CD4-positive, CD25-positive, alpha-beta regulatory T cell (primary cell): ENCODE results near the gene PHYHIPL. TPM values are rescaled to one million over a fixed set of nuclear protein-coding genes. Genes with fewer than 3 reads are reported as not detected.
"Not testable (repeated sequence)": the region's sequence is repeated elsewhere in the genome, so short reads cannot be mapped to it uniquely, and the experiment has no call there.

ENCODE experiments used
- ATAC-seq, 2 donors: fragments of 150-1000 bp; cut with Tn5 transposase; one replicate each; pipeline ENCODE4 v1.10.0; 2021; ENCODE audit warnings: low read depth in 2 of 2, moderate number of reproducible peaks in 2 of 2, moderate library complexity in 1 of 2
- DNase-seq, 3 donors: peaks; one replicate each; pipeline versions ENCODE4 v3.0.0 to v3.0.0-alpha.2; 2012 to 2022; ENCODE audit warnings: mixed read lengths in 1 of 3
- H3K27ac ChIP-seq: one replicate; pipeline ENCODE4 v1.7.0; 2013; ENCODE audit warnings: mild to moderate bottlenecking, low read length; ENCODE audit not compliant: insufficient read depth, poor library complexity, severe bottlenecking
- H3K27me3 ChIP-seq: one replicate; pipeline ENCODE4 v1.7.0; 2013; ENCODE audit warnings: low read length; ENCODE audit not compliant: control insufficient read depth, insufficient read depth
- H3K36me3 ChIP-seq: one replicate; pipeline ENCODE4 v1.7.0; 2013; ENCODE audit warnings: mild to moderate bottlenecking, low read length, moderate library complexity; ENCODE audit not compliant: control insufficient read depth, insufficient read depth
- H3K4me1 ChIP-seq: 2 replicates; pipeline ENCODE4 v1.7.0; 2013; ENCODE audit warnings: mild to moderate bottlenecking, low read length; ENCODE audit not compliant: insufficient read depth, control insufficient read depth, poor library complexity, severe bottlenecking
- H3K4me3 ChIP-seq: one replicate; pipeline ENCODE4 v1.7.0; 2013; ENCODE audit warnings: low read depth, mild to moderate bottlenecking, low read length, moderate library complexity
- H3K9me3 ChIP-seq, 2 experiments: 1 replicate in 1 of 2; 2 replicates in 1 of 2; pipeline ENCODE4 v1.7.0; 2013; ENCODE audit warnings: low read length in 2 of 2, mild to moderate bottlenecking in 1 of 2, moderate library complexity in 1 of 2; ENCODE audit not compliant: control insufficient read depth in 2 of 2
- H3K27ac Mint-ChIP-seq, 3 donors: one replicate each; pipeline ENCODE4 v1.8.0; 2020 to 2022; ENCODE audit warnings: mild to moderate bottlenecking in 3 of 3, mixed read lengths in 3 of 3, moderate library complexity in 2 of 3
- H3K27me3 Mint-ChIP-seq: one replicate; pipeline ENCODE4 v1.8.0; 2022; ENCODE audit warnings: mild to moderate bottlenecking, mixed read lengths
- H3K36me3 Mint-ChIP-seq: one replicate; pipeline ENCODE4 v1.8.0; 2020; ENCODE audit warnings: mixed read lengths
- H3K4me1 Mint-ChIP-seq, 4 donors: one replicate each; pipeline ENCODE4 v1.8.0; 2020 to 2022; ENCODE audit warnings: mixed read lengths in 4 of 4, mild to moderate bottlenecking in 1 of 4
- H3K4me3 Mint-ChIP-seq, 4 donors: one replicate each; pipeline ENCODE4 v1.8.0; 2020 to 2022; ENCODE audit warnings: mild to moderate bottlenecking in 4 of 4, mixed read lengths in 4 of 4, moderate library complexity in 3 of 4
- H3K9me3 Mint-ChIP-seq, 7 donors: one replicate each; pipeline ENCODE4 v1.8.0; 2020 to 2022; ENCODE audit warnings: mixed read lengths in 7 of 7, mild to moderate bottlenecking in 3 of 7, moderate library complexity in 2 of 7
- polyA plus RNA-seq, 4 donors: library from polyadenylated mRNA; unstranded; fragments of 300-500 nt; fragmentation: Illumina TruSeq; gene quantifications; one replicate each; pipeline ENCODE4 v1.2.3, GENCODE V29; 2021
- total RNA-seq: library from RNA; stranded (reverse); gene quantifications from one replicate; pipeline ENCODE4 v1.2.3, GENCODE V29; 2022

The PHYHIPL gene
- total and polyA plus RNA-seq, 5 donors from 2014 or later = not detected

- H3K9me3 Mint-ChIP-seq = peaks cover 0 to 9% (median 2%) of the 10 kb centered on the region in 7 donors
- H3K4me3 Mint-ChIP-seq = no peak overlapping the region
- no peak overlapping the region for H3K27ac Mint-ChIP-seq
Measured at GRCh38 chr10:59206204-59206720, 29.8 kb downstream of the PHYHIPL start.

GRCh38 chr10:59212301-59212798 is 35.9 kb downstream of the PHYHIPL start:
- H3K4me1 Mint-ChIP-seq = no peaks in the 10 kb centered on the region
- H3K4me1 ChIP-seq = no peaks in the 10 kb centered on the region
- no peak overlapping the region for H3K27ac Mint-ChIP-seq
- H3K9me3 ChIP-seq = no peaks in the 10 kb centered on the region
- DNase-seq (no peak), ATAC-seq (no peak)
- peaks cover 0 to 8% (median 1%) of the 10 kb centered on the region in 7 donors for H3K9me3 Mint-ChIP-seq
- no peak overlapping the region for H3K4me3 Mint-ChIP-seq
- H3K27me3 Mint-ChIP-seq = no peaks in the 10 kb centered on the region
- no peaks in the 10 kb centered on the region for H3K36me3 ChIP-seq
- H3K4me3 ChIP-seq = no peak overlapping the region
- H3K36me3 Mint-ChIP-seq = no peaks in the 10 kb centered on the region
- H3K27me3 ChIP-seq = no peaks in the 10 kb centered on the region
- H3K27ac ChIP-seq = no peak overlapping the region

More at GRCh38 chr10:59206204-59206720, 29.8 kb downstream of the PHYHIPL start:
- H3K27me3 Mint-ChIP-seq = no peaks in the 10 kb centered on the region
- H3K4me1 Mint-ChIP-seq = no peaks in the 10 kb centered on the region
- Histone ChIP-seq H3K4me3 (no peak overlapping the region), H3K27ac (no peak overlapping the region), H3K4me1 (no peaks in the 10 kb centered on the region), H3K27me3 (no peaks in the 10 kb centered on the region), H3K9me3 (no peaks in the 10 kb centered on the region), H3K36me3 (no peaks in the 10 kb centered on the region)
- ATAC-seq = no peak
- no peaks in the 10 kb centered on the region for H3K36me3 Mint-ChIP-seq
- DNase-seq = no peak

GRCh38 chr10:59214160-59214559 is 37.7 kb downstream of the PHYHIPL start:
- Histone ChIP-seq H3K27ac (no peak overlapping the region), H3K36me3 (no peaks in the 10 kb centered on the region), H3K4me3 (no peak overlapping the region), H3K27me3 (no peaks in the 10 kb centered on the region), H3K4me1 (no peaks in the 10 kb centered on the region), H3K9me3 (no peaks in the 10 kb centered on the region)
- no peak for ATAC-seq
- no peak overlapping the region for H3K27ac Mint-ChIP-seq
- no peaks in the 10 kb centered on the region for H3K36me3 Mint-ChIP-seq
- no peaks in the 10 kb centered on the region for H3K4me1 Mint-ChIP-seq
- H3K9me3 Mint-ChIP-seq = peaks cover 0 to 6% (median 1%) of the 10 kb centered on the region in 7 donors
- DNase-seq = no peak
- H3K27me3 Mint-ChIP-seq = no peaks in the 10 kb centered on the region
- H3K4me3 Mint-ChIP-seq = no peak overlapping the region

- Histone ChIP-seq H3K27ac (no peak overlapping the region), H3K36me3 (no peaks in the 10 kb centered on the region), H3K9me3 (no peaks in the 10 kb centered on the region), H3K27me3 (no peaks in the 10 kb centered on the region), H3K4me1 (no peaks in the 10 kb centered on the region), H3K4me3 (no peak overlapping the region)
- peaks cover 0 to 4% (median 0%) of the 10 kb centered on the region in 7 donors for H3K9me3 Mint-ChIP-seq
- H3K36me3 Mint-ChIP-seq = no peaks in the 10 kb centered on the region
- H3K4me1 Mint-ChIP-seq = no peaks in the 10 kb centered on the region
- H3K27me3 Mint-ChIP-seq = no peaks in the 10 kb centered on the region
- DNase-seq = no peak
- no peak for ATAC-seq
- H3K4me3 Mint-ChIP-seq = no peak overlapping the region
- no peak overlapping the region for H3K27ac Mint-ChIP-seq
Measured at GRCh38 chr10:59216178-59216869, 39.9 kb downstream of the PHYHIPL start.

GRCh38 chr10:59222788-59223187 is 46.3 kb downstream of the PHYHIPL start:
- Mint-ChIP-seq H3K9me3 (peaks cover 0 to 3% (median 0%) of the 10 kb centered on the region in 7 donors), H3K4me1 (no peaks in the 10 kb centered on the region), H3K27me3 (no peaks in the 10 kb centered on the region), H3K36me3 (no peaks in the 10 kb centered on the region), H3K27ac (no peak overlapping the region), H3K4me3 (no peak overlapping the region)
- no peak overlapping the region for H3K4me3 ChIP-seq
- no peaks in the 10 kb centered on the region for H3K27me3 ChIP-seq
- DNase-seq (no peak), ATAC-seq (no peak)
- H3K4me1 ChIP-seq = no peaks in the 10 kb centered on the region
- H3K9me3 ChIP-seq = no peaks in the 10 kb centered on the region
- H3K36me3 ChIP-seq = no peaks in the 10 kb centered on the region
- H3K27ac ChIP-seq = no peak overlapping the region

- DNase-seq, ATAC-seq, H3K9me3 Mint-ChIP-seq, H3K27ac Mint-ChIP-seq, H3K4me3 Mint-ChIP-seq, H3K9me3 ChIP-seq, H3K36me3 Mint-ChIP-seq, H3K4me1 Mint-ChIP-seq, H3K27me3 Mint-ChIP-seq, H3K27ac ChIP-seq, H3K27me3 ChIP-seq, H3K4me3 ChIP-seq, H3K4me1 ChIP-seq, H3K36me3 ChIP-seq: not testable (repeated sequence)
Measured at GRCh38 chr10:59223597-59223996, 47.2 kb downstream of the PHYHIPL start.

GRCh38 chr10:59225211-59225610 is 48.8 kb downstream of the PHYHIPL start:
- Mint-ChIP-seq H3K27me3 (no peaks in the 10 kb centered on the region), H3K4me1 (no peaks in the 10 kb centered on the region), H3K36me3 (no peaks in the 10 kb centered on the region), H3K27ac (no peak overlapping the region), H3K9me3 (peaks cover 0 to 4% (median 0%) of the 10 kb centered on the region in 7 donors), H3K4me3 (no peak overlapping the region)
- no peak for ATAC-seq
- H3K9me3 ChIP-seq = no peaks in the 10 kb centered on the region
- no peak for DNase-seq
- no peaks in the 10 kb centered on the region for H3K27me3 ChIP-seq
- no peak overlapping the region for H3K4me3 ChIP-seq
- no peaks in the 10 kb centered on the region for H3K4me1 ChIP-seq
- no peaks in the 10 kb centered on the region for H3K36me3 ChIP-seq
- no peak overlapping the region for H3K27ac ChIP-seq

GRCh38 chr10:59227136-59227673 is 50.8 kb downstream of the PHYHIPL start:
- no peak overlapping the region for H3K4me3 ChIP-seq
- Mint-ChIP-seq H3K27me3 (no peaks in the 10 kb centered on the region), H3K27ac (no peak overlapping the region), H3K4me3 (no peak overlapping the region), H3K36me3 (no peaks in the 10 kb centered on the region), H3K9me3 (peaks cover 0 to 4% (median 0%) of the 10 kb centered on the region in 7 donors), H3K4me1 (no peaks in the 10 kb centered on the region)
- no peak for ATAC-seq
- H3K27me3 ChIP-seq = no peaks in the 10 kb centered on the region
- no peaks in the 10 kb centered on the region for H3K9me3 ChIP-seq
- no peaks in the 10 kb centered on the region for H3K36me3 ChIP-seq
- DNase-seq = no peak
- no peak overlapping the region for H3K27ac ChIP-seq
- no peaks in the 10 kb centered on the region for H3K4me1 ChIP-seq
